ENCODE results near the gene IL5RA.

IL5RA gene, protein sequence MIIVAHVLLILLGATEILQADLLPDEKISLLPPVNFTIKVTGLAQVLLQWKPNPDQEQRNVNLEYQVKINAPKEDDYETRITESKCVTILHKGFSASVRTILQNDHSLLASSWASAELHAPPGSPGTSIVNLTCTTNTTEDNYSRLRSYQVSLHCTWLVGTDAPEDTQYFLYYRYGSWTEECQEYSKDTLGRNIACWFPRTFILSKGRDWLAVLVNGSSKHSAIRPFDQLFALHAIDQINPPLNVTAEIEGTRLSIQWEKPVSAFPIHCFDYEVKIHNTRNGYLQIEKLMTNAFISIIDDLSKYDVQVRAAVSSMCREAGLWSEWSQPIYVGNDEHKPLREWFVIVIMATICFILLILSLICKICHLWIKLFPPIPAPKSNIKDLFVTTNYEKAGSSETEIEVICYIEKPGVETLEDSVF

DNA sequence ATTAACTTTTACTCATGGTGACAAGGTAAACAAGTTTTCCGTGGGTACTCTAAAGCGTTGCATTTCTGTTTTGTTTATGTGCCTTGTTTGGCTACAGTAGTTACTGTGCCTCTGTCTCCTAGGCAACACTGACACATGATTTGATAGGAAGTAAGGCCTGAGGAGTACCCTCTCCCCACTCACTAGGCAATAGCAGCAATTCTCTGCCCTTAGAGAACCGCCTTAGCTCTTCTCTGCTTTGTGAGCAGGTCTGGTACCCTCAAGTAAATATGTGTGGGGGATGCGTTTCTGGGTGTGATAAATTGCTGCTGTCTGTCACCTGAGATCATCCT is at the start of gene IL5RA:
Gene IL5RA (minus strand): TSS at position 76 of the 332 bp plus-strand sequence. CDS start 5,390 bp downstream, outside the sequence.
- no peak for DNase-seq (ENCODE audit: low spot score)

DNA sequence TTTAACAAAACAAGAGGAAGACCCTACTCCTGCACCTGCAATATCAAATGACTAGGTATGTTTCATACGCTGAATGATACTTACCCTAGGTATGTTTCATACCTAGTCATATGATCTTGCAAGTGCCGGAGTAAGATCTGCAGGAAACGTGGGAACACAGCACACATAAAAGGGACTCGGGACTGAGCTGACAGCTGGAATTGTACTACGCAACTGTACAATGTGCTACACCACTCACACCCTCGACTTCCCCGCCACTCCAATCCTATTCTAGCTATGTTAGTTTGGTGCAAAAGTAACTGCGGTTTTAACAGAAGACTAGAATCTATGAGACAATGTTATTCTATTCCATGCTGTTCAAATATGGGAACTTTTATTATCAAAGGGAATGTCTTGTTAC is 47.3 kb upstream of the IL5RA start:
- DNase-seq (ENCODE audit: low spot score) = no peak

DNA sequence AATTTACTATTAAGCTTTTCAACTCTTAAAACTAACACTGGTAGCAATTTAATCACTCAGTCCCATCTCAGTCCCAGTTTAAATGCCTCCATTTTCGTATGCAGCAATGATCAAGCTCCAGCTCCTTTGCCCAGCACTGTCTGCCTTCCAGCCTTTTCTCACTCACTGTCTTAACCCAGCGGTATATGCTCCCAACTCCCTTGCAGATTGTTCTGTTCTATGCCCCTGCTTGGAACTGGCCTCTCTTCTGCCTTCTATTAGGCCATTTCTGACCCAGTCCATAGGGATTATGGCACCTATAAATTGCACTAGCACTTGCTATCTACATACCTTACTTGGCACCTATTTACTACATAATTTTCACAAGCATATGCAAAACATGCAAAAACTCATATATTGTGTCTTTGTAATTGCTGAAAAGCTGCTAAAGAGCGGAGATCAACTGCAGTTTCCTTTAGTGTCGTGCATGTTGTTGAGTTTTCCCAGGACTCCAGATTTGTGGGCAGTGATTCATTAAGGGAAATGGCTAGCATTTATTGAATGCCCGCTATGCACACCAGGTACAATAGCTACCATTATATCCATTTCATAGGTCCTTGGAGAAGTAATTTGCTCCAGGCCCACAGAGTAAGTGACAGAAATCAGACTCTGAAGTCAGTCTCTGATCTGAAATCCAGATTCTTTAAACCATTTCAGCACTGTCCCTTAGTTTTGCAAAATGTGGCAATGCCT is 44.9 kb upstream of the IL5RA start:
- DNase-seq (ENCODE audit: low spot score) = no peak

DNA sequence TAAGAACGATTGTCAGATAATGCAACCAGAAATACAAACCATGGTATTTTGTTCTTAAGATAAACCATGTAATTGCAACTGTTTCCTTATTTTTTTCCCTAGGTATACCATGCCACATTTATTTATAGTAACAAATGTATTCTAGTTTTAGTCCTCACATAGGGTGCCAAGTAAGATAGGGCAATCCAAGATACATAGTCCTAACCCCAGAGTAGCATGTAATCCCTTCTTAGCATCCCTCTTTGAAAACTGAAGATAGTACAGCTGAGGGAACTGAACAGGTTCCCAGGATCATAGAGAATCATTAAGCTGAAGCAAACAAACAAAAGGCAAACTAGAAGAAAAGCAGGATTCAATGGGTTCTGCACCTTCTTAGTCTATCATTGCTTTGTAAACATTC is 41.3 kb upstream of the IL5RA start:
- no peak for DNase-seq (ENCODE audit: low spot score)

DNA sequence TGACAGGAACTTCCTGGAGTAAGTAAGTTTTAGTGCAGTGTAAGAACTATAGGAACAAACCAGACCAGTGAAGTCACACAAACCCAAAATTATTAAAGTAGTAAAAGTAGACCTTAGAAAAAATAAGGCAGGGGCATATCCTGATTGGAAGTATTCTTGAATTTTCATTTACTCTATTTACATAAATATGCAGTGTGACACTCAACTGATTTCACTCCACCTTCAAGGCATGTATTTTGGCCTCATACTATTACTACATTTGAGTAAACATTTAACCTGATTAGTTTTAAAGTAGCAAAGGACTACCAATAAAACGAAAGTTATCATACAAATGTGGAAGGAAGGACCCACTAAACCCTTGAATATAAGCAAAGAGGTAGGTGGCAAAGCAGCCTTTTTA is 39.4 kb upstream of the IL5RA start:
- no peak for DNase-seq (ENCODE audit: low spot score)

DNA sequence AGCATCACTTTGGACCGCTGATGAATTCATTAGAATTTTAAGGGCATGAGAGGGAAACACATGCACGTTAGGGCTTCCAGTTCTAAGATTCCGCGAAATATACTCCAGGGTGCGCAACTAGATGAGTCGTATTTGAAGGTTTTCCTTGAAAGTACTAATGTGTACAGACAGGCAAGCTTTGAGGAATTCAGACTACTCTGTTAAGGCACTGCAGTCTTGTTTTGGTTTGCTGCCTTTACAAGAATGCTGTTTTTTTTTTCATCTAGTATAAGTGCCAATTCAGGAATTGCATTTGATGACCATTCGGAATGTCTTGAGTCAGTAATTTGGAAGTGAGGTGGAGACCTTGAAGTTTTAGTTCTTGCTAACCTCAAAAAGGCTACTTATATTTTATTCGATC is 35.7 kb upstream of the IL5RA start:
- DNase-seq (ENCODE audit: low spot score) = no peak

DNA sequence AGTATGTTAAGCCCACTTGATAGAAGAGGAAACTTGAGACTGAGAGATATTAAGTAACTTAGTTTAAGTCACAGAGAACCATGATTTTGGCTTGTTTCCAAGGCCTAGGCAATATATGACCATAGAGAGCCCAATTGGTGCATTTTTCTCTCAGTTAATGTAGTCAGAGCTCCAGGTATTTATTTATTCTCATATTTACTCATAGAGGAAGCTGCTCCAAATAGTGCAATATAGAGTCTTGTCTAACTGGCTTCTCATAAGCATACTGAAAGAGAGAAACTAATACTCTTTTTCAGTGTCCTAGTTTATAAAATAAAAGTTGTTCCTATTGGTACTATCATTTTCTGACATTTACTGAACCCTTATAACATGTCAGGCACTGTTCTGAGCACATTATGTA is 31.8 kb upstream of the IL5RA start:
- DNase-seq (ENCODE audit: low spot score) = no peak

DNA sequence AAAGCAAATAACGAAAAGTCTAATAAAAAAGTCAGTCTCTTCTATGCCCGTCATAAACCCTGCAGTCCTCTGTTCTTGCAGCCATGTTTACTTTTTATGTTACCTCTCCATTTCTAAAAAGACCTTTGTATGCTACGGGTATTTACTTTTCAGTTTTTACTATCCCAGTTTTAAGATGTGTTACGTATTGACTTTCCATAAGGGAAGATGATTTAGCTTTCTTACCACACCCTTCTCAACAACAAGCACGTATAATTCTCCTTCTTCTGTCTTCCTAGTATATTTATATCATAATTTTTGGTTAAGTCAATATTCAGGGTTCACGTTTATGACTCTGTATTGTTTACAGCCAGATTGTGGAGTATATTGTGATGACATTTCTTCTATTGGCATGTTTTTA is 27.4 kb upstream of the IL5RA start:
- no peak for DNase-seq (ENCODE audit: low spot score)

DNA sequence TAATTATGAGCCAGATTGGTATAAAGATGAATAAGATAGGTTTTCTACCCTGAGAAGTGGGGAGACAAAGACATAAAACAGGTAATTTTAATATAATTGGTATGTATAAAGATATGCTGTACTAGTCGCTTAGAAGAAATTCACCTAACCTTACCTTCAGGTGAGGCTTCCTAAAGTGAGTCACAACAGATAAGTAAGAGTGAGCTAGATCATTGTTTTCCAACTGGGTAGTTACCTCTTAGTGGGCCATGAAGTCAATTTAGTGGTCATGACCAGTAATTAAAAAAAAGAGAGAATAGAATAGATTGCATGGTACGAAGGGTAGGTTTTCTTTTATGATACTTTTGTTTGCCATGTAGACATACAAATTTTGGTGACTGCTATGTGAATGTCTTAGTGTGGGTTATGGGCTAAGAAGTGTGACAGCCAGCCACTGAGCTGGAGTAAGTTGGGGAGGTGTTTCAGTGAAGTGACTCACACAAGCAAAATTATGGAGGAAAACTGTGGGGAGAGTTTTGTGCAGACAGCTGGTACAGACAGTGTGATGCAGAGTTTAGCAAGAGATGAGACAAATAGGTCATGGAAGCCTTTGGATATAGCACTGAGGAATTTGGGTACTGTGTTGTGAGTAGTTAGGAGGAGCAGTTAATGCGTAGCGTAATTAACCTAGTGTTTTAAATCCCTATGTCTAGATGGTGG is 24.7 kb upstream of the IL5RA start:
- DNase-seq (ENCODE audit: low spot score) = no peak

DNA sequence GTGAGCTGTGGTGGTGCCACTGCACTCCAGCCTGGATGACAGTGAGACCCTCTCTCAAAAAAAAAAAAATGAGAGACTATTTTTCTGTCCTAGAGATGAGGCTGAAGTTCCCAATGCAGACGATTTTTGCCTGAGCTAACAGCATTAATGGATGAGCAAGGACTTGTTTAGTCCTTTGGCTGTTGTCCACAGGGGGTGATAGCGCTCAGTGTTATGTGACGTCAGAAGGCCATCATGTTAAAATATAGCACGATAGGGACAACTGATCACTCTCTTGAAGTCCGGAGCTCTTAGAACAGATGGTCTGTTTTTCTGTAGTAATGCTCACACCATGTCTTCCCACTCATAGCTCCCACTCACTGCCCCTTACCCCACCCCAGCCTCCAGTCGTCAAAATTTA is 23.3 kb upstream of the IL5RA start:
- no peak for DNase-seq (ENCODE audit: low spot score)

DNA sequence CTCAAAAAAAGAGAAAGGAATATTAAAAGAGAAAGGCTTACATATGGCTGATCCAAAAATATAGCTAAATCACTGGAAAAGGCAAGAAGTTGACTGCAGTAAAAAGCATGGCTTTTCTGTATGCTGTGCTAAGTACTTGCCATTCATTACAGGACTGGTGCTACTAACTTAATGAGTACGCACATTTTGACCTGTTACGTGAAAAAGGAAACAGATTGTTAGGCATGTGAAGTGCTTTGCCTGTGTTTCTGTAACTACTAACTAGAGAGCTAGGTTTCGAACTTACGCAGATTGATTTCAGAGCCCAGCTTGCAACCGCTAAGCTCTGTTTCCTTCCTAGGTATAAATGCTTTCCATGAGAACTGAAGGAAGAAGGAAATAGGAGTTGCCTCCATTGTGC is 19.4 kb upstream of the IL5RA start:
- no peak for DNase-seq (ENCODE audit: low spot score)

DNA sequence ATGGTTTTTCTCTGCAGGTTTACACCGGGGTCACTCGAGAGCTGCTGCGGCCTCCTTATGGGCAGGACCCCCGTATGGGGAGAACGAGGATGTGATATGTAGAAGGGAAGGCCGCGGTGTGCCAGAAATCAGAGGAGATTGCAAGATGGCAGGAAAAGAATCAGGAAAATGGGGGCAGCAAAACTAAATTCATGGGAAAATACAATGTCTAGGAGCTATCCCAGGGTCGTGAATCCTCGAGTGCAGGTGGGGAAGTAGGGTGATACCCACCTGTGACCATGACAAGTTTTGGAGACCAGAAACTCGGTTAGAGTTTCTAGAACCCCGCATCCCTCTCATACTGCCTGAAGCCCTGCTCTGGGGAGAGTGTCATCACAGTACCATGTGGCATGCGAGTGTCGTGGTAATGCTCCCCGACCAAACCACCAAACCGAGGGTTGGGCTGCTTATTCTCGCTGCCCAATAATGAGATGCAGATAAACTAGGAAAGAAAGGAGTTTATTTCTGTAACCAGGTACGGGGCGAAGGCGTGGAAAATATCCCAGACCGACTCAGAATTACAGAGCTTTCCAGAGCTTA is 17.3 kb upstream of the IL5RA start:
- no peak for DNase-seq (ENCODE audit: low spot score)

DNA sequence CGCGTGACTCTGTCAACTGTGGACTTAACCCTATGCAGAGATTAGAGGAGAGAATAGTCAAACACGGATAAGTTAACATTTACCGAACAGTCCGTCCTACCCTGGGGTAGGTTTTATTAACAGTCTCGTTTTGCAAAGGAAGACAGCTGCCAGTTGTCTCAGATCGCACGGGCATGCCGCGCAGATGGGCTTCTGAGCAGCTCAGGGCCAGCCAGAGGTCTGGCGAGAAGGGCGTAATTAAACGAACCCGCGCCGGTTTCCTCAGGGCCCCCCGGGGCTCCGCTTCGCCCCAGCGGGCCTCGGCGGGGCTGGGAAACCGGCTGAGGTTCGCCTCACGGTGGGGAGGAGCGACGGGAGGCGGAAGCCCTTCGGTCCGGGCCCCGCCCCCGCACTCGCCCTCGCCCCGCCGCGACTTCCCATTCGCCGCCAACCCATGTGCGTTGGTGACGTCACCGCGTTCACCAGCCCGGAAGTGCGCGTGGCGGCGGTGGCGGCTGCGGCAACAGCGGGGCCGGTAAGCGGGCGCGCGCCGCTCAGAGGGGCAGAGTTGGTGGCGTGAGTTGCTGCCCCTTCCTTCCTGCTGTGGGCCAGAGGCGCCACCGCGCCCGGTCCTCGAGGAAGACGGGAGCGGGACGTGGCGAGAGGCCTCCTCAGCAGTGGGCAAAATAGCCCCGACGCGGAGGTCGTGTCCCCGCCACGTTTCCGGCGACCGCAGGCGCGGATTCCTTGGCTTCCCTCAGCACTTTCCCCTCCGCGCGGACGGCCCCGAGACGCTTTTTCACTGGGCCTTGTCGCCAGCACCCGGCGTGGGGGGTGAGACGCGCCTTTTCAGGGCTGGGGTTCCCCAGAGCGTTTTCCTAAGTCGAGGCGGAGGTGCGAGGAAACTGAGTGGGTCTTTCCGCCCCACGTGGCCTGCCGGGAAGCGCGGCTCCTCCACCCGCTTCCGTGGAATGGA is 16.6 kb upstream of the IL5RA start, which contains the start of gene TRNT1:
Gene TRNT1 (plus strand): TSS at position 464 of the 955 bp plus-strand sequence. CDS start 2,101 bp downstream, outside the sequence.
- peak; percentile 89 for DNase-seq (ENCODE audit: low spot score)

DNA sequence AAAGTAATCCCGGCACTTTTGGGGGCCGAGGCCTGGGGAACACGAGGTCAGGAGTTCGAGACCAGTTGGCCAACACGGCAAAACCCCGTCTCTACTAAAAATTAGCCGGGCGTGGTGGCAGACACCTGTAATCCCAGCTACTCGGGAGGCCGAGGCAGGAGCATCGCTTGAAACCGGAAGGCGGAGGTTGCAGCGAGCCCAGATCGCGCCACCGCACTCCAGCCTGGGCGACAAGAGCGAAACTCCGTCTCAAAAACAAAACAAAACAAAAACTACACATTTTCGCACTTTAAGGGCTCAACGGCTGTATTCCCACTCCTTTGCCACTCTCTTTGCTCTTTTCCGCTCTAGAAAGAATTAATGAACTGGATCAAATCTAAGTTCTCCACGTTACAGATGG is 15.8 kb upstream of the IL5RA start:
- DNase-seq (ENCODE audit: low spot score) = no peak

DNA sequence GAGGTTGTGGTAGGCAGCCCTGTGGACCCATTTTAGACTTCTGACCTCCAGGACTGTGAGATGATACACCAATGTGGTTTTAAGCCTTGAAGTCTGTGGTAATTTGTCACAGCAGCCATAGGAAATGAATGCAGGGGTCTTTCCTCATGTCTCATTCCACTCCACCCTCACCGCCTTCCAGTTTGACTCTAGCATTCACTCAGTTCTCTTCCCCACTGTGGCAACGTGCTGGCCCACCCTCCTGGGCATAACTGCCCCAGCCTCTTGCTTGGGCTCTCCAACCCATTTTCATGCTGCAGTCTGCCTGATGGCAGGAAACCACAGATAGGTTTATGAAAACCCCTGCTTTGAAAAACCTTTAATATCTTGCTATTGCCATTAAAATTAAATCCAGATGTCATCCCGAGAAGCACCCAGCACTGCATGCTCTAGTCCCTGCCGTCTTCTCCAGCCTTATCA is 9.2 kb upstream of the IL5RA start:
- no peak for DNase-seq (ENCODE audit: low spot score)

DNA sequence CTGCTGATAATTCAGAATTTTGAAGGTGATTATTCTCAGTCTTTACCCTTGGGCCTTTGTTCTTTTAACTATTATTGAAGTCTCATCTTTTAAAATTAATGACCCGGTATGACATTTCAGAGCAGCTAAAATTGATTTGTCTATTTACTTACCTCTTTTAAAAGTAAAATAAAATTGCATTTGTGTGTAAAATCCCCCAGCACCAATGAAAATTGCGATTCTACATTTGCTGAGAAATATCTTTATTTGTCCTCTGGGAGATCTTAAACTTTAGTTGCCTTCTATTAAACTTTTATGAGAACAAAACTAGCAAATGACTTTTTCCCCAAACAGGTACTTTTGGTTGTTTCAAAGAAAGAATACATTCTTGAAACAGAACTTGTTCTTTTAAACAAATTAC is 7.5 kb upstream of the IL5RA start:
- no peak for DNase-seq (ENCODE audit: low spot score)

DNA sequence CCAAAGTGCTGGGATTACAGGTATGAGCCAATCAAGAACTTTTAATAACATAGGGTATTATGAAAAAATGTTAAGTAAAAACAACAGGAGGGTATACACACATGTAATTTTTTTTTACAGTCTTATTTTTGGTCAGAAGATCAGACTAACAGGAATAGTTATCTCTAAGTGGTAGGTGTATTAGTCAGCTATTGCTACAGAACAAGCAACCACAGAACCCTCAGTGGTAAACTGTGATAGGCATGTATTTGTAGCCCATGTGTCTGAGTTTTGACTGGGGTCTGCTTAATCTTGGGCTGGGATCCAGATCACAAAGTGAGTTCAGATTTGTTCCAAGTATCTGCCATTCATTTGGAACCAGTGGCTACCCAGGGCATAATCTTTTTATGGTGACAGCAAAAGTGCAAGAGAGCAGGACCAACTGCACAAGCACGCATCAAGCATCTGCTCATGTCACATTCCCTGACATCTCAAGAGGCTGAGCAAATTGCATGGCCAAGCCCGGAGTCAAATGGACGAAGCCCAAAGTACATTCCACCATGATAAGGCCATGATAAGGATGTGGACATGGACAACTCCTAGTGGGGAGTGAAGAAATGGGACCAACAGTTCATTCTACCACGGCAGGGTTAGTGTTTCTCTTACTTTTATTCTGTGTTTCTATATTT is 3.0 kb upstream of the IL5RA start:
- no peak for DNase-seq (ENCODE audit: low spot score)

DNA sequence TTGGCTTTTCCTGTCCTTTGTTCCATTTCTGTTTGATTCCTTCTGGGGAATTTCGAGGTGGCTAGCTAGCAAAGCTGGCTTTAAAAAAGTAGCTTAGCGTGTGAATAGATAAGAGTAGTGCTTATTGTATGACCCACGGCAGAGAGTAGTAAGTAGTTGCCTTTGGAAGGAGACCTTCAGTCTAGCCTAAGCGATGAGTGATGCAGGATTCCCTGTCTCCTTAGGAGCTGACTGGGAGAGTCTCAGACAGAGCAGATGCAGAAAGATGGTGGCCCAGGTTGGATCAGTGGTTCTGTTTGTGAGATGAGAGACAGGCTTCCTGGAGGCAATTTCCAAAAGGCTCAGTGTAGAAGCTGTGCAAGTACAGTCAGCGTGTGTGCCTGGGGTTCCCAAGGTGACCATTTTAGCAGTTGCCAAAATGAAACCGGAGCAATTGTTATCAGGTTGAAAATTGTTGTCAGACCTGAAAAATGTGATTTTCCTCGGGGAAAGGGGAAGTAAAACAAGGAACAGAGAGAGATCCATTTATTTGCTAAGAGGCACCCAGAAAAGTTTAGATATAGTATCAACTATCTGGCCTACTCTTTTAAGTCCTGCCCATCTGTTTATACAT is 681 bp upstream of the IL5RA start:
- no peak for DNase-seq (ENCODE audit: low spot score)

DNA sequence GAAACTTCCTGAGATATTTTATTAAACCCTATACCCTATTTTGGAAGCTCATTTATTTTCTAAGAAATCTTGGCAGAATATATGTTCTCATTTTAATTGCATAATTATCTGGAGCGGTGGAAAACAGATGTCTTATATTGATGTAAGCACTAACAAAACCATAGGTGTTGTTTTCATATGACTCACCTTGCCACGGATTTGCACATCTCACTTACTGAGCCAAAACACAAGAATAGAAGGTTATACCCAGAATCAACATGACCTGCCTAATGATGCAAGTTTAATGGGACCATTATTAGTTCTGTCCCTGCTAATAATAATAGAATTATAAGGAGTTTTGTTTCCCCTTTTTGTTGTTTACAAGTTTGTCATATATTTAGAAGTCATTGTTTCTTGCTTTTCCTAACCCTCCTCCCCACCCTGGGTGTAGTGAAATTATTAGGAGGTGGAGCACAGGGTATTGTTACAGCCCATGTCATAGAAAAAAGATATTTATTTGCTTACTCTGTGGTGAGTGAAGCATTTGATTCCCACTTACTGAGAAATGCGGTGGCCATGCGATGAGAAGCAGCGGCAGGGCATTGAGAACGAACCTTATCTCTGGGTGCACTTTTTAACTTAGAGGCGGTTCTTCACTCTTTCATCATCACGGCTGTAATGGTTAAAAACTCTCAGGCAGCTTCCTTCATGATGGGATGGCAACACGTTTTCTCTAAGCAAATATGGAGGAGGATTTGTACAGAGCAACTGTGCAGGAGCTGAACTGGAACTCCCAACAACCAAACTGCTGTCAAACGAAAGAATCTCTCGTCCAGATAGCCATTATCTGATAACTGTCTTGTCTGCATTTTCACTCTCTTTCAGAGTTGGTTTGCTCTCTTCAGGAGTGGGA is 521 bp downstream of the IL5RA start:
- DNase-seq (ENCODE audit: low spot score) = no peak

Data from HuH-7.5 (cell line).